Esophagus squamous epithelium (tissue), 4 donors: ENCODE measurements around the gene CADM1.

ENCODE experiments used
- POLR2A ChIP-seq, 4 donors: fragments of 450-650 bp; IDR thresholded peaks; one replicate each; pipeline ENCODE4 v1.6.1; 2017; ENCODE audit warnings: antibody characterized with exemption in 4 of 4, mild to moderate bottlenecking in 4 of 4, moderate library complexity in 3 of 4
- TF ChIP-seq, protein P1 (sequence below), 6 experiments: fragments of 450-650 bp in 4 of 6; fragments of 200-600 bp in 2 of 6; sonication (generic) in 2 of 6; IDR thresholded peaks; one replicate each; pipeline ENCODE4 v1.5.1; 2016 to 2019; ENCODE audit warnings: antibody characterized with exemption in 6 of 6, mild to moderate bottlenecking in 4 of 6, moderate library complexity in 4 of 6

DNA sequence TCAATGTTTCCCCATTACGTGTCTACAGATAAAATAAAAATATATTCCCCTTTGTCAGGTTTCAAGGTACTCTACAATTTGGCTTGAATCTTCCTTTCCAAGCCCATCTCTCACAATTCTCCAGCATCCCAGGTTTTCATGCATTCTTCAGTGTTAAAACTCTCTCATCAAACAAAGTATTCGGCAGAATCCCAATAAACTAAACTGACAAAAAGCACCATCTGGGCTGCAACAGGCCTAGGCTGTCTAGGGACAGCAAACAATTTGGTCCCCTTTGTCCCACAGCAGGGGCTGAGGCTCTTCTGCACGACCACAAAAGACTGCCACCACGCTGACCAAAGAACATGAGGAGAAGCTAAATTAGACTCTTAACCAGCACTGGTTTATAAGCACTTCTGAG lies 159.4 kb downstream of the CADM1 start:
- TF ChIP-seq, protein P1, sequence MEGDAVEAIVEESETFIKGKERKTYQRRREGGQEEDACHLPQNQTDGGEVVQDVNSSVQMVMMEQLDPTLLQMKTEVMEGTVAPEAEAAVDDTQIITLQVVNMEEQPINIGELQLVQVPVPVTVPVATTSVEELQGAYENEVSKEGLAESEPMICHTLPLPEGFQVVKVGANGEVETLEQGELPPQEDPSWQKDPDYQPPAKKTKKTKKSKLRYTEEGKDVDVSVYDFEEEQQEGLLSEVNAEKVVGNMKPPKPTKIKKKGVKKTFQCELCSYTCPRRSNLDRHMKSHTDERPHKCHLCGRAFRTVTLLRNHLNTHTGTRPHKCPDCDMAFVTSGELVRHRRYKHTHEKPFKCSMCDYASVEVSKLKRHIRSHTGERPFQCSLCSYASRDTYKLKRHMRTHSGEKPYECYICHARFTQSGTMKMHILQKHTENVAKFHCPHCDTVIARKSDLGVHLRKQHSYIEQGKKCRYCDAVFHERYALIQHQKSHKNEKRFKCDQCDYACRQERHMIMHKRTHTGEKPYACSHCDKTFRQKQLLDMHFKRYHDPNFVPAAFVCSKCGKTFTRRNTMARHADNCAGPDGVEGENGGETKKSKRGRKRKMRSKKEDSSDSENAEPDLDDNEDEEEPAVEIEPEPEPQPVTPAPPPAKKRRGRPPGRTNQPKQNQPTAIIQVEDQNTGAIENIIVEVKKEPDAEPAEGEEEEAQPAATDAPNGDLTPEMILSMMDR (IDR thresholded peaks at IDR 0.05) = no peak
- TF ChIP-seq POLR2A (IDR thresholded peaks at IDR 0.05) = no peak
